ENCODE results near the gene SLCO4A1. TPM values are rescaled to one million over a fixed set of nuclear protein-coding genes. Genes with fewer than 3 reads are reported as not detected.

SLCO4A1 gene
- total and polyA plus RNA-seq, 2 of the 4 experiments (the other 2 are of a cell fraction) = 0.72 to 1.1 TPM

GRCh38 chr20:62691487-62691886, 49.2 kb downstream of the SLCO4A1 start:
- CTCF ChIA-PET = no interaction called here
- H3K9me3 ChIP-seq (ENCODE audit: control insufficient read depth, insufficient read depth, low read length) = no peaks in the 10 kb centered on the region
- no peak overlapping the region for H2BK120ac ChIP-seq (ENCODE audit: low read depth, low read length)
- H2BK15ac ChIP-seq (ENCODE audit: low read depth, low read length) = no peak overlapping the region
- no peak overlapping the region for H4K5ac ChIP-seq (ENCODE audit: low read depth, low read length)
- intact Hi-C loops (cut with micrococcal nuclease) (no loop called here), dilution Hi-C loops (cut with HindIII; ENCODE audit: low sequenced_read_pairs, unreplicated experiment) (no loop called here), in situ Hi-C loops (cut with MboI; ENCODE audit: low sequenced_read_pairs) (loop anchor here (25.0 kb wide), 1 partner anchor 321 kb away; the partner anchor contains the start of gene BHLHE23)
- H3K9ac ChIP-seq (ENCODE audit: low read depth, low read length) = no peak overlapping the region
- H3K27me3 ChIP-seq (ENCODE audit: control insufficient read depth, insufficient read depth, low read length) = peaks cover 33% of the 10 kb centered on the region
- H3K4ac ChIP-seq (ENCODE audit: low read depth, low read length) = no peak overlapping the region
- H3K36me3 ChIP-seq (ENCODE audit: control insufficient read depth, insufficient read depth, low read length) = no peaks in the 10 kb centered on the region
- no TSS peak for BruUV-seq (replicated peaks)
- no peak overlapping the region for H3K23ac ChIP-seq (ENCODE audit: low read depth, low read length)
- H3K56ac ChIP-seq (ENCODE audit: extremely low read depth, insufficient read depth, low read length) = no peak overlapping the region
- H4K8ac ChIP-seq (ENCODE audit: low read depth in 2 of 2, low read length in 2 of 2) = no peak overlapping the region
- no peaks in the 10 kb centered on the region for H3K4me1 ChIP-seq (ENCODE audit: control insufficient read depth, insufficient read depth, low read length)
- H3K18ac ChIP-seq (ENCODE audit: low read depth, low read length) = no peak overlapping the region
- no peak overlapping the region for H2AFZ ChIP-seq (replicated peaks; ENCODE audit: low read length, poor library complexity)
- H2BK20ac ChIP-seq (ENCODE audit: low read depth, low read length) = no peak overlapping the region
- no peak overlapping the region for H3K14ac ChIP-seq (replicated peaks; ENCODE audit: low read depth, low read length)
- ATAC-seq (ENCODE audit: low read depth) (no peak), DNase-seq (no peak)
- H4K91ac ChIP-seq (ENCODE audit: insufficient read depth, low read depth, low read length) = no peak overlapping the region
- H3K9me1 ChIP-seq (ENCODE audit: insufficient read depth, low read length) = no peaks in the 10 kb centered on the region
- H2AK5ac ChIP-seq (ENCODE audit: low read depth, low read length) = no peak overlapping the region
- H3K27ac ChIP-seq (ENCODE audit: insufficient read depth, low read length) = no peak overlapping the region
- H2BK5ac ChIP-seq (ENCODE audit: low read depth, low read length, poor library complexity, severe bottlenecking) = no peak overlapping the region
- 74% methylated on average over 11 of the region's 15 CpGs; no CpG with 5 or more reads in 1 of the 2 experiments for WGBS, 2 experiments (ENCODE audit: extremely low coverage in 2 of 2, insufficient read length in 1 of 2)
- POLR2A ChIA-PET (ENCODE audit: unreplicated experiment) = no interaction called here
- TF ChIP-seq BHLHE40 (IDR thresholded peaks at IDR 0.05; ENCODE audit: low read depth, low read length) (no peak), USF2 (IDR thresholded peaks at IDR 0.05; ENCODE audit: low read depth, low read length) (no peak), POLR2A (IDR thresholded peaks at IDR 0.05; ENCODE audit: low read depth, low read length) (no peak), SMC3 (IDR thresholded peaks at IDR 0.05; ENCODE audit: low read depth, low read length) (no peak), CHD1 (IDR thresholded peaks at IDR 0.05; ENCODE audit: low read depth, low read length) (no peak), NFE2L2 (IDR thresholded peaks at IDR 0.05; ENCODE audit: low read depth, low read length) (no peak), RAD21 (IDR thresholded peaks at IDR 0.05; ENCODE audit: low read length) (no peak), CTCF (conservative IDR thresholded peaks at IDR 0.05; ENCODE audit: low read depth, low read length) (no peak), MAZ (IDR thresholded peaks at IDR 0.05; ENCODE audit: borderline replicate concordance, low read depth, low read length) (no peak), ELK1 (IDR thresholded peaks at IDR 0.05; ENCODE audit: borderline replicate concordance, low read depth, low read length) (no peak), CEBPB (IDR thresholded peaks at IDR 0.05; ENCODE audit: low read depth, low read length) (no peak)
- H4K20me1 ChIP-seq (ENCODE audit: insufficient read depth, low read length) = no peaks in the 10 kb centered on the region
- no peak overlapping the region for H3K4me3 ChIP-seq (ENCODE audit: insufficient read depth, low read depth, low read length)
- H3K4me2 ChIP-seq (ENCODE audit: low read depth, low read length) = no peak overlapping the region
- no peak overlapping the region for H2AK9ac ChIP-seq (replicated peaks; ENCODE audit: low read depth, low read length, poor library complexity)
- no peaks in the 10 kb centered on the region for H3K79me1 ChIP-seq (ENCODE audit: low read depth in 1 of 2, low read length in 2 of 2)

Measured in IMR-90 (cell line).